DOHH2 (cell line): ENCODE results near the gene CIB4.

Experiments used
- H3F3A ChIP-seq: fragments of 200-600 bp; sonication (generic), shearing (Covaris generic); 2 replicates; pipeline ENCODE4 v1.6.0; 2016; ENCODE audit warnings: antibody characterized with exemption, mild to moderate bottlenecking; ENCODE audit not compliant: control insufficient read depth, insufficient read depth
- H3K27ac ChIP-seq: fragments of 200-600 bp; sonication (generic); 2 replicates; pipeline ENCODE4 v1.5.1; 2014; ENCODE audit warnings: low read depth, mild to moderate bottlenecking, low read length, moderate library complexity
- H3K27me3 ChIP-seq: fragments of 200-600 bp; sonication (generic); 2 replicates; pipeline ENCODE4 v1.6.1; 2014; ENCODE audit warnings: mild to moderate bottlenecking, low read length, mixed read lengths; ENCODE audit not compliant: control insufficient read depth
- H3K36me3 ChIP-seq: fragments of 200-600 bp; sonication (generic); 2 replicates; pipeline ENCODE4 v1.6.1; 2014; ENCODE audit warnings: mild to moderate bottlenecking, low read length, moderate library complexity, mixed read lengths; ENCODE audit not compliant: control insufficient read depth
- H3K4me1 ChIP-seq: fragments of 200-600 bp; sonication (generic); 2 replicates; pipeline ENCODE4 v1.6.1; 2014; ENCODE audit warnings: mild to moderate bottlenecking, low read length, mixed read lengths; ENCODE audit not compliant: control insufficient read depth
- H3K4me2 ChIP-seq: fragments of 200-600 bp; sonication (generic); 2 replicates; pipeline ENCODE4 v1.6.0; 2014; ENCODE audit warnings: mild to moderate bottlenecking, low read length, moderate library complexity
- H3K4me3 ChIP-seq: fragments of 200-600 bp; sonication (generic); 2 replicates; pipeline ENCODE4 v1.5.1; 2014; ENCODE audit warnings: mild to moderate bottlenecking, low read length, mixed read lengths
- H3K79me2 ChIP-seq: fragments of 200-600 bp; sonication (generic); 2 replicates; pipeline ENCODE4 v1.6.1; 2014; ENCODE audit warnings: mild to moderate bottlenecking, low read length, mixed read lengths; ENCODE audit not compliant: control insufficient read depth
- H3K9me2 ChIP-seq: fragments of 200-600 bp; sonication (generic); replicated peaks from 2 replicates; pipeline ENCODE4 v1.6.1; 2014; ENCODE audit warnings: mild to moderate bottlenecking, low read length, mixed read lengths; ENCODE audit not compliant: control insufficient read depth
- H3K9me3 ChIP-seq: fragments of 200-600 bp; sonication (generic); 2 replicates; pipeline ENCODE4 v1.6.1; 2014; ENCODE audit warnings: antibody characterized with exemption, low read length, mixed read lengths; ENCODE audit not compliant: control insufficient read depth, insufficient read depth
- H4K20me1 ChIP-seq: fragments of 200-600 bp; sonication (generic); 2 replicates; pipeline ENCODE4 v1.6.0; 2014; ENCODE audit warnings: low read depth, mild to moderate bottlenecking, antibody characterized with exemption, low read length, moderate library complexity; ENCODE audit not compliant: control insufficient read depth, insufficient read depth
- EZH2phosphoT487 ChIP-seq: fragments of 200-600 bp; sonication (generic); IDR thresholded peaks from 2 replicates; pipeline ENCODE4 v1.6.1; 2017; ENCODE audit warnings: borderline replicate concordance, mild to moderate bottlenecking, antibody characterized with exemption, low read length, moderate library complexity, mixed read lengths
- TF ChIP-seq, protein P1 (sequence below): fragments of 200-600 bp; sonication (generic); IDR thresholded peaks from one replicate; pipeline ENCODE4 v1.5.1; 2014; ENCODE audit warnings: antibody characterized with exemption, mild to moderate bottlenecking, low read depth, low read length; ENCODE audit not compliant: poor library complexity, severe bottlenecking

Gene CIB4

DNA sequence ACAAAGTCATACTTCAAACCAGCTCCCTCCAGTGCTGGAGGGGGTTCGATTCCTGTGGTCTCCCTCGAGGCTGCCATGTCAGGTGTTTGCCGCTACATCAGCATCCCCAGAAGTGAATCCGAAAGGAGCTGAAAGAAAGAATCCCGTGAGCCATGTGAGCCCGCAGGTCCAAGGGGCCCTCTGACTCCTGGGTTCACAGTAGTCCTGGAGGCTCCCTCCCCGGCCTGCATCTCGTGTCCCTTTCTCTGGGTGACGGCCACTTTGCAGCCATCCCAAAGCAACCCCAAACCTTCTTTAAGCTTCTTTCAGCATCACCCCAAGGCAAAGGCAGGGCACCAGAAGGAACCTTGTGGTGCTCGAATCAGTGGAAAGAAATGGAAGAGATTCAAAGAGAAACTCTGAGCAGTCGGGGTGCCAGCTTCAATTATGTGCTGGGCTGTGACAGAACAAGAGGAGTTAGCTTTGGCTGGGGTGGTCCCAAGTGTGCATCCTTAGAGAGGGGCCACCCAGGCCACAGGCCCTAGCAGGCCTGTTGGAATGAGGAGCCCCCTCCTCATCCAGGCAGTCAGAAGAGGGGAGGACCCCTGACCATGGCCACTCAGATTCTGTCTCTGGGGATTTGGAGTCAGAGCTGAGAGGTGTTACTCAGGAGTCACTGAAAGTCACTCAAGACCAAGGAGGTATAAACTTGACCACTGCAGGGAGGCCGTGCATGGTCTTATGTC is 59.7 kb downstream of the CIB4 start:
- no peaks in the 10 kb centered on the region for H3K4me1 ChIP-seq
- H3K36me3 ChIP-seq, result no peaks in the 10 kb centered on the region
- H3K79me2 ChIP-seq, result no peaks in the 10 kb centered on the region
- no peaks in the 10 kb centered on the region; the same call in 1 of the 2 replicates for H4K20me1 ChIP-seq
- H3K4me3 ChIP-seq, result no peak overlapping the region
- no peak overlapping the region for H3K27ac ChIP-seq
- H3F3A ChIP-seq, result no peaks in the 10 kb centered on the region
- H3K9me2 ChIP-seq, result no peaks in the 10 kb centered on the region
- no peak for TF ChIP-seq EZH2phosphoT487
- TF ChIP-seq, protein P1, sequence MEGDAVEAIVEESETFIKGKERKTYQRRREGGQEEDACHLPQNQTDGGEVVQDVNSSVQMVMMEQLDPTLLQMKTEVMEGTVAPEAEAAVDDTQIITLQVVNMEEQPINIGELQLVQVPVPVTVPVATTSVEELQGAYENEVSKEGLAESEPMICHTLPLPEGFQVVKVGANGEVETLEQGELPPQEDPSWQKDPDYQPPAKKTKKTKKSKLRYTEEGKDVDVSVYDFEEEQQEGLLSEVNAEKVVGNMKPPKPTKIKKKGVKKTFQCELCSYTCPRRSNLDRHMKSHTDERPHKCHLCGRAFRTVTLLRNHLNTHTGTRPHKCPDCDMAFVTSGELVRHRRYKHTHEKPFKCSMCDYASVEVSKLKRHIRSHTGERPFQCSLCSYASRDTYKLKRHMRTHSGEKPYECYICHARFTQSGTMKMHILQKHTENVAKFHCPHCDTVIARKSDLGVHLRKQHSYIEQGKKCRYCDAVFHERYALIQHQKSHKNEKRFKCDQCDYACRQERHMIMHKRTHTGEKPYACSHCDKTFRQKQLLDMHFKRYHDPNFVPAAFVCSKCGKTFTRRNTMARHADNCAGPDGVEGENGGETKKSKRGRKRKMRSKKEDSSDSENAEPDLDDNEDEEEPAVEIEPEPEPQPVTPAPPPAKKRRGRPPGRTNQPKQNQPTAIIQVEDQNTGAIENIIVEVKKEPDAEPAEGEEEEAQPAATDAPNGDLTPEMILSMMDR, result no peak
- no peak overlapping the region for H3K4me2 ChIP-seq
- H3K27me3 ChIP-seq, result peaks cover 20% of the 10 kb centered on the region; the same call in 1 of the 2 replicates
- H3K9me3 ChIP-seq, result no peaks in the 10 kb centered on the region

DNA sequence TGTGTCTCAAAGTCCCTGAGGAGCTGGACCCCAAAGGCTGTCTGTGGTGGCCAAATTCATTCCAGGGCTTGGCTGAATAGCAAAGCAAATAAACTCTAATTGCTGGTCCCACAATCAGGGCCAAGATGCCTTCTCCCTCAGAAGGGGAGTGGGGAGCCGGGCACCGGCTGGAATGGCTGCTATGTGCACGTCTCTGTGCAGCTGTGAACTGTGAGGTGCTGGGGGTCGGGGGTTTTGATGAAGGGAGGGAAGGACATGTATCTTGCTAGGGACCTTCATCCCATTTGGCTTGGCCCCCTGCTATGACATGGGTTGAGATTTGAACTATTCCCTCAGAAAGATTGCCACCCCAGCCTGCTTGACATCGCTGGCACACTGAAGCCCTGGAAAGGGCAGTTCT is 60.4 kb downstream of the CIB4 start:
- no peaks in the 10 kb centered on the region for H3K9me3 ChIP-seq
- no peak overlapping the region for H3K4me3 ChIP-seq
- no peak overlapping the region for H3K4me2 ChIP-seq
- peaks cover 20% of the 10 kb centered on the region; the same call in 1 of the 2 replicates for H3K27me3 ChIP-seq
- H3F3A ChIP-seq, result no peaks in the 10 kb centered on the region
- H3K79me2 ChIP-seq, result no peaks in the 10 kb centered on the region
- H3K9me2 ChIP-seq, result no peaks in the 10 kb centered on the region
- no peaks in the 10 kb centered on the region for H3K36me3 ChIP-seq
- no peaks in the 10 kb centered on the region; the same call in 1 of the 2 replicates for H4K20me1 ChIP-seq
- no peak for TF ChIP-seq EZH2phosphoT487
- TF ChIP-seq, protein P1, result no peak
- no peaks in the 10 kb centered on the region for H3K4me1 ChIP-seq
- H3K27ac ChIP-seq, result no peak overlapping the region

DNA sequence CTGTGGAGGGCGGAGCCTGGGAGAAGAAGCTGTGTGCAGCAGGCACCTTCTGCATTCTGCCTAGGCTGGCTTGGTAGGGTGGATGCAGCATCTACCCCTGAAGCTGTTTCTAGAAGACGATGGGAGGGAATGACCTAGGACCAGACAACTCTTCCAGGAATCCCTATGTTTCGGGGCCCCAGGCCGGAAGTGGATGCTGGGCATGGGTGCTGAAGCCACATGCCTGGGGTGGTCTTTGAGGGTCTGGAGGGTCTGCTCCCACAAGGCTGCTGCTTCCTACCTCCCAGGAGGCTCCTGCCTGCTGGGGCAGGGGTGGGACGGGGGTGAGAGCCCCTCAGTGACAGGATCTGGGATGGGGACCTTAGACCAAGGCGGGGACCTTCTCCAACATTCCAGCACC is 61.0 kb downstream of the CIB4 start:
- Histone ChIP-seq H3K4me2 (no peak overlapping the region), H3K4me1 (no peaks in the 10 kb centered on the region), H3K9me3 (no peaks in the 10 kb centered on the region), H3K27me3 (peaks cover 20% of the 10 kb centered on the region; the same call in 1 of the 2 replicates), H3K36me3 (no peaks in the 10 kb centered on the region), H3K27ac (no peak overlapping the region), H3K4me3 (no peak overlapping the region), H3F3A (no peaks in the 10 kb centered on the region), H3K9me2 (no peaks in the 10 kb centered on the region), H4K20me1 (no peaks in the 10 kb centered on the region; the same call in 1 of the 2 replicates), H3K79me2 (no peaks in the 10 kb centered on the region)
- TF ChIP-seq, protein P1, result no peak
- no peak for TF ChIP-seq EZH2phosphoT487
